Fibroblast of lung (primary cell): Measurements from ENCODE around the gene GFY. TPM values are rescaled to one million over a fixed set of nuclear protein-coding genes. Genes with fewer than 3 reads are reported as not detected.

Experiments used
- DNase-seq, 2 donors: peaks; one replicate each; pipeline versions ENCODE4 v3.0.0 to v3.0.0-alpha.2; 2010; ENCODE audit warnings: low read depth in 2 of 2
- H2AFZ ChIP-seq: 2 replicates; pipeline ENCODE4 v1.5.1; 2012; ENCODE audit warnings: low read length, control low read depth, inconsistent platforms
- H3K27ac ChIP-seq: 2 replicates; pipeline ENCODE4 v1.5.1; 2011; ENCODE audit warnings: low read length, control low read depth; ENCODE audit not compliant: insufficient read depth
- H3K27me3 ChIP-seq: 2 replicates; pipeline ENCODE4 v1.5.1; 2011; ENCODE audit warnings: mild to moderate bottlenecking, low read length; ENCODE audit not compliant: control insufficient read depth, insufficient read depth
- H3K36me3 ChIP-seq: 2 replicates; pipeline ENCODE4 v1.5.1; 2011; ENCODE audit warnings: low read length; ENCODE audit not compliant: control insufficient read depth, insufficient read depth
- H3K4me1 ChIP-seq: 2 replicates; pipeline ENCODE4 v1.5.1; 2011; ENCODE audit warnings: low read length; ENCODE audit not compliant: control insufficient read depth, insufficient read depth; ENCODE audit errors: extremely low read depth
- H3K4me2 ChIP-seq: 2 replicates; pipeline ENCODE4 v1.5.1; 2011; ENCODE audit warnings: low read length, control low read depth; ENCODE audit not compliant: insufficient read depth; ENCODE audit errors: extremely low read depth
- H3K4me3 ChIP-seq, 4 experiments: fragments of 200-600 bp in 1 of 4; sonication (generic) in 1 of 4; replicated peaks in 1 of 4; 2 replicates each; pipeline ENCODE4 v1.5.1; 2011 to 2016; ENCODE audit warnings: low read length in 4 of 4, low read depth in 3 of 4, mild to moderate bottlenecking in 3 of 4, control low read depth in 2 of 4, inconsistent platforms in 1 of 4, mixed read lengths in 1 of 4; ENCODE audit not compliant: insufficient read depth in 1 of 4; ENCODE audit errors: control extremely low read depth in 1 of 4
- H3K79me2 ChIP-seq: 2 replicates; pipeline ENCODE4 v1.5.1; 2012; ENCODE audit warnings: mild to moderate bottlenecking, low read length, inconsistent platforms; ENCODE audit not compliant: control insufficient read depth, insufficient read depth
- H3K9ac ChIP-seq: 2 replicates; pipeline ENCODE4 v1.5.1; 2011; ENCODE audit warnings: mild to moderate bottlenecking, low read length, control low read depth; ENCODE audit not compliant: insufficient read depth
- H3K9me3 ChIP-seq: 2 replicates; pipeline ENCODE4 v1.5.1; 2012; ENCODE audit warnings: low read depth, low read length; ENCODE audit not compliant: control insufficient read depth, insufficient read depth
- H4K20me1 ChIP-seq: 2 replicates; pipeline ENCODE4 v1.5.1; 2011; ENCODE audit warnings: low read length; ENCODE audit not compliant: control insufficient read depth, insufficient read depth; ENCODE audit errors: extremely low read depth
- CTCF ChIP-seq, 2 donors: IDR thresholded peaks in 1 of 2; conservative IDR thresholded peaks in 1 of 2; 1 replicate in 1 of 2; 2 replicates in 1 of 2; pipeline ENCODE4 v1.5.1; 2011 to 2012; ENCODE audit warnings: low read length in 2 of 2, control low read depth in 1 of 2, inconsistent platforms in 1 of 2, low read depth in 1 of 2, mild to moderate bottlenecking in 1 of 2
- EZH2 ChIP-seq: IDR thresholded peaks from 2 replicates; pipeline ENCODE4 v1.5.1; 2012; ENCODE audit warnings: low read length, control low read depth, mild to moderate bottlenecking; ENCODE audit errors: missing control alignments
- polyA plus RNA-seq, 2 donors: library from polyadenylated mRNA; depleted of rRNA in 1 of 2; stranded (reverse) in 1 of 2; unstranded in 1 of 2; fragments of >200 nt; gene quantifications; 2 replicates each; pipeline ENCODE4 v1.2.1, GENCODE V29; 2011 to 2012; ENCODE audit warnings: missing spikeins in 1 of 2
- total RNA-seq: library from RNA; depleted of rRNA; stranded (reverse); fragments of >200 nt; gene quantifications from 2 replicates; pipeline ENCODE4 v1.2.1, GENCODE V29; 2014

Gene GFY
- total and polyA plus RNA-seq, 2 donors (not counting 1 experiment from before 2014, with no cell fraction given): not detected

GRCh38 chr19:49445997-49446396 is 20.8 kb downstream of the GFY start:
- H2AFZ ChIP-seq: no peak overlapping the region
- peaks cover 10% of the 10 kb centered on the region for H3K27me3 ChIP-seq
- H3K27ac ChIP-seq: no peak overlapping the region
- TF ChIP-seq EZH2 (no peak), CTCF (conservative IDR thresholded peaks at IDR 0.05 in 1 of 2, IDR thresholded peaks at IDR 0.05 in 1 of 2; ENCODE audit: low read depth in 1 of 2, low read length in 2 of 2) (no peak)
- no peaks in the 10 kb centered on the region for H3K9me3 ChIP-seq
- H3K4me1 ChIP-seq: peaks cover 3% of the 10 kb centered on the region
- DNase-seq: no peak
- H3K4me2 ChIP-seq: no peak overlapping the region
- H3K36me3 ChIP-seq: peaks cover 6% of the 10 kb centered on the region
- no peaks in the 10 kb centered on the region for H4K20me1 ChIP-seq
- peaks cover 6% of the 10 kb centered on the region for H3K79me2 ChIP-seq
- H3K9ac ChIP-seq: no peak overlapping the region
- no peak overlapping the region for H3K4me3 ChIP-seq

GRCh38 chr19:49447485-49448431 is 22.6 kb downstream of the GFY start:
- Histone ChIP-seq H3K4me3 (no peak overlapping the region), H3K4me1 (peaks cover 3% of the 10 kb centered on the region), H3K9me3 (no peaks in the 10 kb centered on the region), H3K27me3 (no peaks in the 10 kb centered on the region), H3K36me3 (peaks cover 6% of the 10 kb centered on the region), H2AFZ (no peak overlapping the region), H3K4me2 (no peak overlapping the region), H4K20me1 (no peaks in the 10 kb centered on the region), H3K79me2 (peaks cover 11% of the 10 kb centered on the region), H3K9ac (no peak overlapping the region), H3K27ac (no peak overlapping the region)
- TF ChIP-seq EZH2 (no peak), CTCF (conservative IDR thresholded peaks at IDR 0.05 in 1 of 2, IDR thresholded peaks at IDR 0.05 in 1 of 2; ENCODE audit: low read depth in 1 of 2, low read length in 2 of 2) (no peak)
- DNase-seq: peak in 1 of 2 donors; percentile 15

- Histone ChIP-seq H3K4me3 (no peak overlapping the region), H3K27ac (no peak overlapping the region), H3K27me3 (no peaks in the 10 kb centered on the region), H3K4me1 (peaks cover 3% of the 10 kb centered on the region), H2AFZ (no peak overlapping the region), H3K9me3 (no peaks in the 10 kb centered on the region), H4K20me1 (no peaks in the 10 kb centered on the region), H3K36me3 (peaks cover 6% of the 10 kb centered on the region), H3K4me2 (no peak overlapping the region), H3K9ac (no peak overlapping the region), H3K79me2 (peaks cover 11% of the 10 kb centered on the region)
- no peak for TF ChIP-seq EZH2
- no peak for TF ChIP-seq CTCF (conservative IDR thresholded peaks at IDR 0.05 in 1 of 2, IDR thresholded peaks at IDR 0.05 in 1 of 2; ENCODE audit: low read depth in 1 of 2, low read length in 2 of 2)
- no peak for DNase-seq
Observed at GRCh38 chr19:49448432-49448786, 23.2 kb downstream of the GFY start.
